Measurements from ENCODE around the gene ADRB2.

- TF ChIP-seq CREB5 (CRISPR knock-in tag; IDR thresholded peaks at IDR 0.05; ENCODE audit: low read depth) (no peak), RARB (CRISPR knock-in tag; IDR thresholded peaks at IDR 0.05) (no peak), POU6F1 (CRISPR knock-in tag; IDR thresholded peaks at IDR 0.05; ENCODE audit: borderline replicate concordance, low read depth) (no peak), CSRNP3 (CRISPR knock-in tag; IDR thresholded peaks at IDR 0.05) (no peak), ISL1 (CRISPR knock-in tag; IDR thresholded peaks at IDR 0.05) (no peak)
Measured at GRCh38 chr5:148801682-148802276, 24.6 kb upstream of the ADRB2 start.
